Measurements from ENCODE around the gene SIK1.
"Not testable (repeated sequence)": the region's sequence is repeated elsewhere in the genome, so short reads cannot be mapped to it uniquely, and the experiment has no call there.

Gene SIK1

DNA sequence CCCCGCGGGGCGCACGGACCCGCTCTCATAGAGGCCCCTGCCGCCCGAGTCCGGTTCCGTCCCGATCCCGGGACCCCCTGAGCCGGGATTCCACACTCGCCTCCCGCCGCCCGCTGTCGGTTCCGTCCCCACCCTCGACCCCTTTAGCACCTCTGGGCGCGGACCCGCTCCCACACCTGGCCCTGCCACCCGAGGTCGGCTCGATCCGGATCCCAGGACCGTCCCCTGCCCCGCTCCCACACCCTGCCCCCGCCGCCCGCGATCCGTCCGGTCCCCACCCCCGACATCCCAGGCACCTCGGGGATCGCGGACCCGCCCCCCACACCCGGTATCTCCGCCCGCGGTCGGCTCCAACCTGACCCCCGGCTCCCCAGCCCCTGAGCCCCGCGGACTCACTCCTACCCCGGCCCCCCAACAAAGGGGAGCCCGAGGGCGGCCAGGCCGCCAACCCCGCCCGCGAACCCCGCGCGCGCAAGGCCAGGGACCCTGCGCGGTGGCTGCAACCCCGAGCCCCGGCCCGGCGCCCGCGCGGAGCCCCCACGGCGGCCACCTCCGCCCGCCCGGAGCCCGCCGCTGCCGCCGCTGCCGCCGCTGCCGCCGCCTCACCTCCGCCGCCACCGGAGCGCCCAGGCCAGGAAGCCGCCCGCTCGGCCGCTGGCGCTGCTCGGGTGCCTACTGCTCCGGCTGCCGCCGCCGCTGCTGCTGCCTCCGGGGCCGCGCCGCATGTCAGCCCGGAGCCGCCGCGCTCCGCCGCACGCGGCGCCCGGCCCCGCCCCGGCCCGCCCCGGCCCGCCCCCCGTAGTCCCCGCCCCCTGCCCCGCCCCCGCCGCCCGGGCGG, at the start of gene SIK1:
TSS of gene SIK1 (minus strand) at position 728 of the 838 bp plus-strand sequence. CDS start 953 bp downstream, outside the sequence.
- not testable (repeated sequence) for DNase-seq (ENCODE audit: low read depth in 2 of 2)

DNA sequence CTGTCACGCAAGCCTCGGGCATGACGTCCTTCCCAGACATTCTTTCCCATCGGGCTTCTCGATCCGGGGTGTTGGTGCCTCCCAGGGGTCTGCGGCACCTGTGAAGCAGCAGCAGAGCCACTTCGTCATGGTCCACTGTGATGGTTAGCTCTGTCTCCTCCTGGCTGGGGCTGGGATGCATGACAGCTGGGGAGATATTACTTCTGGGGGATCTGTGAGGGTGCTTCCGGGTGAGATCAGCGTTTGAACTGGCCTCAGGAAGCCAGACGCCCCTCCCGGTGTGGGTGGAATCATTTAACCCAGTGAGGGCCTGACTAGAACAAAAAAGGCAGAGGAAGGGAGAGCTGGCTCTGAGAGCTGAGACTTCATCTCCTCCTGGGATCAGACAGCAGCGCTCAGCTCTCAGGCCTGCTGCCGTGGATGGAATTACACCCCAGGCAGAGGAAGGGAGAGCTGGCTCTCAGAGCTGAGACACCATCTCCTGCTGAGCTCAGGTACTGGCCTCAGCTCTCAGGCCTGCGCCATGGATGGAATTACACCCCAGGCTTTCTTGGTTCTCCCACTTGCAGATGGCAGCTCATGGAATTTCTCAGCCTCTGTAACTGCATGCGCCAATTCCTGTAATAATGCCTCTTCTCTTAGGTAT, 44.8 kb upstream of the SIK1 start:
- not testable (repeated sequence) for DNase-seq (ENCODE audit: low read depth in 2 of 2)

DNA sequence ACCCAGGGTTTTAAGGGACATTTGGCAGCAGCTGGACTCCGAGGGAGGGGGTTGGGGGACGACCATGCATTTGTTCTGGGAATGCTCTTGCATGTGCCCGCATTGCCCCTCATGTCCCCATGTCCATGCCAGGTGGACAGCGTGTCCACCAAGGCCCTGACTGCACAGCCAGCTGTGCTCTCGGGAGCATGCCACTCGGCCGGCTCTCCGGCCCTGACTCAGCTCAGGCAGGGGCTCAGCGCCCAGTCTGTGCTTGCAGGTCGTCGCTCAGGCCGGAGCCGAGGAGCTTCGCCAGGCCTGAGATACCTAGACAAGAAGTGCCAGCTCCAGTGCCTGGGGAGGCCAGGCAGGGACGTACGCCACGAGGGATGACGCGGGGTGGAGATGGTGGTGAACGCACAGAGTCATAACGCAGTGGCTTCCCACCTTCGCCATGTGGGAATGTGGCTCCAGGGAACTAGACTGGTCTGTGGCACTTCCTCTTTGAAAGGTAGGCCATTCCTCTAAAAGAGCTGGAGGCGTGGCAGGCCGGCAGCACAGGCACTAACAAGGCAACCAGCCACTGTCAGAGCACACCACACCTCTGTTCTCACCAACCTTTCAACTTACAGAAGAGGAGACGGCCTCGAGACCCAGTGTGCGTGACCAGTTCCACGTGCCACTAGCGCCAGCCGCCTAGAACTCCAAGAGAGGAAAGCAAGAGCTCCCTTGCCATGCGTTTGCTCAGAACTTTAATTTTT, 43.0 kb upstream of the SIK1 start:
- not testable (repeated sequence) for DNase-seq (ENCODE audit: low read depth in 2 of 2)

DNA sequence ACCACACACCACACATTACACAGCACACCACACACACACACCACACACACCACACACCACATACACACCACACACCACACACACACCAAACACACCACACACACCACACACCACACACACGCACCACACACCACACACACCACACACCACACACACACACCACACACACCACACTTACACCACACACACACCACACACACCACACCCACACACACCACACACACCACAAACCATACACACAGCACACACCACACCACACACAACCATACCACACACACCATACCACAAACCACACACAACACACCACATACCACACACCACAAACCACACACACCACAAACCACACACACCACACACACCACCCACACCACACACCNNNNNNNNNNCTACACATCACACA, 40.9 kb upstream of the SIK1 start:
- DNase-seq (ENCODE audit: low read depth in 2 of 2): no peak

DNA sequence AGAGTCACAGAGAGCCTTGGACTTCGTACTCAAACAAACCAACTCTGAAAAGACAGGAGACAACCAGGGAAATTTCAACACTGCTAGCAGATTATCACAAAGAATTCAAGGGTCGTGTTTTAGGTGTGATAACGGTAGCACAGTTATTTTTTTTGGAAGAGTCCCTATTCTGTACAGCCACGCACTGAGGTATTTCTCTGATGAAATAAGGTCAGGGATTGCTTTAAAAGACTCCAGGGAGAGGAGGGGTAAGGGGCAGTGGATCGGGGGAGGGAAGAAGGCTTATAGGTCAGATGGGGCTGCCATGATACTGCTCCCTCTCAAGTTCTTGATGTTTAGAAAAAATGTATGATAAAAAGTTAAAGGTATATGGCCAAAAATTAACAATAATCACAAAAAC, 38.2 kb upstream of the SIK1 start:
- not testable (repeated sequence) for DNase-seq (ENCODE audit: low read depth in 2 of 2)

DNA sequence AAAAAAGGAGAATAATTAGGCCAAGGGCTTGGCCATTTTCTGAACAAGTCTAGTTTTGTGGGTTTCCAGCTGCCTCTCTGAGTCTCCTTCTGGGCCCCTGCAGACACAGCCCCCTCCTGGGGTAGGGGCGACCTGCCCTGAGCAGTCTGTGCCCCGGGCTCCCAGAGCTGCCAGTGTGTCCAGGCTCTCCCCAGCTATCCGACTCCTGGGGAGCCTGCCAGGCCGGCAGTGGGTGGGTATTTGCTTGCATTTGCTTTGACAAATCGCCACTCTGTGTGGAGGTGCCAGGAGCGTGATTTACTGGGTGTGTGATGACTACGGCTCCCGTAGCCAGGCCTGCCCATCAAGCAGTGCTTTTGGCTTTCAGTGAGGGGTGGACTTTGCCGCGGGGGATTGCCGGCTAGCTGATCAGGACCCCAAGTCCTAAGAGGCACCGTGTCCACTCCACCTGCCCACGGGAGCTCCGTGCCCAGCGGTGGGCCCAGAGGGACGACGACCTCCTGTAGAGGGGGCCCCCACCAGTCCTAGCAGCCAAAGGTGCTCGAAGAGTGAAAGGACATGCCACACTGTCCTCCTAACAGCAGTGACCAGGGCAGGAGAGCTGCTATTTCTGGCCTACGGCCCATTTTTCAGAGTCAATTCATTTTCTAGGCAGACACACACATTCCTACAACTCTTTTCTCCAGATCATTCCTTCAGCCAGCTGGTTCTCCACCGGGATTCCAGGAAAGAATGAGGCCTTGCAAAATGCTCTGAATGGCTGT, 36.7 kb upstream of the SIK1 start:
- DNase-seq (ENCODE audit: low read depth in 2 of 2): not testable (repeated sequence)

DNA sequence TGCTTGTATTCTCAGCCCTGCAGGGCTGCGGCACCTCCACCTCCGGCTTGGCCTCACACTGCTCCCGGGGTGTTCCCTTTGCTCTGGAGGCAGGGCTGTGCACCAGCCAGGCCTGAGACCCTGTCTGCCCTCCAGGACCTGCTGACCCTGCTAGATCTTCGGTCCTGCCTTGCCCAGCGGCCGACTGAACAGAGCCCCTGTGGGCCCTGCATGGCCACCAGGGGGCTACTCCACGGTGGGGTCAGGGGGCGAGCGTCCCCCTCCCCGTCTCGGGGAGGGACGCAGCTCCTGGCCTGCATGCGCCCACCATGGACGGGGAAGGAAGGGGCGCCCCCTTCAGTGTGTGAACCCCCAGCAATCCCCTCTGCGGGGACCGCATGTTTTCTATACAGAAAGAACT, 36.0 kb upstream of the SIK1 start:
- DNase-seq (ENCODE audit: low read depth in 2 of 2): not testable (repeated sequence)

DNA sequence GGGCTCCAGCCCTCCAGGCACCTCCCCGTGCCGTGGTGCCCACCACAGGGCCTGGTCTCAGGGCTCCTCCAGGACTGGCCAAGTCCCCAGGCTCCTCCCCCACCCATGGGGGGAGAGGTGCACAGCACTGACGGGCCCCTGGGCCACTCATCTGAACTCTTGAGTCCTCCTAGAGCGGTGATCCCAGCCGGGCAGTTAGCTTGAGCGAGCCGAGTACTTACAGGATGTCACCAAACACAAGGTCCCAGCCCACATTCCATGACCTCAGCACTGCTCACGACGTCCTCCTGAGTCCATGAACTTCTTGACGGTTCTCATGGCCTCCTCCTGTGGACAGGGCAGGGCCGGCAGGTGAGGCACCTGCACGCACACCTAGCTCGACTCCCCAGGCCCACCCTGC, 33.5 kb upstream of the SIK1 start:
- DNase-seq (ENCODE audit: low read depth in 2 of 2): not testable (repeated sequence)

DNA sequence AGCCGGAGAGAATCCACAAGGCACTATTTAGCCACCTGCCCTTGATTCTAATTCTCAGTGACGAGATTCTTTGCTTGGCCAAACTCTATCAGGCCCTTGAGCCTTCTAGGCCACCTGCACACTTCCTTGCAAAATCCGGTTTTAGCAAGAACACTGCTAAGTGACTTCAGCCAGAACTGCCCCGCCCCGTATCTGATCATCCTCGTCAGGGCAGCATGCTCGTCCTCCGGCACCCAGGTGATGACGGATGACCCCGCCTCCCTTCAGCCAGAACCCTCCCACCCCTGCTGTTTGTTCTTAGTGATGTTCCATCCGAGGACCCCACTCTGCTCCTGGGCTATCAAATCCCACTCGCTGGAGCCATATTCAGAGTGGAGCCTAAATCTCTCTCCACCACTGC, 32.1 kb upstream of the SIK1 start:
- not testable (repeated sequence) for DNase-seq (ENCODE audit: low read depth in 2 of 2)

DNA sequence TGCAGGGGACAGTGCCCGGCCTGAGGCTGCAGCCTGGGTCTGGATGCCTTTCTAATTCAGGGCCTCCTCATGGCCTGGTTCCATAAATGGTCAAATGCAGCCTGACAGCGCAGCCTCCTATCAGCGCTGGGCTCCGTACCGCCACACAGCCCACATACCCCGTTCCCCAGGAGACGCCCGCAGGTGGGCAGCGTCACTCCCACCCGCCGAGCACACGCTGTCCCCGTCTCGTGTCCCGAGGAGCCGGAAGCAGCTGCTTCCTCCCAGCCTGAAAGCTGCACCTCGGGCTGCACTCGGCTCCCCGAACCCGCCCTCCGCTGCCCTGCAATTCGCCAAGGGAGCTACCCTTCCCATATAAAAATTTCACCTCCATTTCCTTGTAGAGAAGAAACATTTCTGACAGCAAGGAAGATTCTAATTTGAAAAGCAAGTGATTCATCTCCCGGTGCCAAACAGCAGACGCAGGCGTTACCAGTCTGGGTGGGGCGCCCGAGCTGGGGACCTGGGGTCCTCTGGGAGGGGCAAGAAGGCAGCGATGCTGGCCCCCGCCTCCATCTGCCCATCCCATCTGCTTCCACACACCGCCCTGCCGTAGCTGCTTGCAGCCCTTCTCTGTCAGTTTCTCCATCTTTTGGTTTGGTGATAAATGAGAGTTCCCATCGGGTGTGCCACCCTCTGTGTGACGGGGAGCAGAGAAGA, 29.8 kb upstream of the SIK1 start:
- not testable (repeated sequence) for DNase-seq (ENCODE audit: low read depth in 2 of 2)

DNA sequence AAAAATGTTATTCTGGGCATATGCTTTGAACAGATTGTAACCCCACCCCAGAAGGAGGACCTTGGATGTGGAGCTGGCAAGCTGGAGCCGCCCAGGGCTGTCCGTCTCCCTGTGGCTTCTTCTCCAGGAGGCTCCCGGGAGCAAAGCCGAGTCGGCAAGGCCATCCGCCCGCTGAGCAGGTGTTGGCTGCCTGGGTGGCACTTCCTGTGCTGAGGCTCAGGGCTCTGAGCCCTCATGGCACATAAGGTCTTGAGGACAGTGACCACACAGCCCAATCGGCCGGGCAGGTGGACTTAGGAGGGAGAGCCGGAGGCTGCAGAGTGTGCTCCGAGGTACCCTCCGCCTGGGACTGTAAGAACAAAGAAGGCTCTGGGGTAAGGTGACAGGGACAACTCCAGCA, 28.8 kb upstream of the SIK1 start:
- not testable (repeated sequence) for DNase-seq (ENCODE audit: low read depth in 2 of 2)

DNA sequence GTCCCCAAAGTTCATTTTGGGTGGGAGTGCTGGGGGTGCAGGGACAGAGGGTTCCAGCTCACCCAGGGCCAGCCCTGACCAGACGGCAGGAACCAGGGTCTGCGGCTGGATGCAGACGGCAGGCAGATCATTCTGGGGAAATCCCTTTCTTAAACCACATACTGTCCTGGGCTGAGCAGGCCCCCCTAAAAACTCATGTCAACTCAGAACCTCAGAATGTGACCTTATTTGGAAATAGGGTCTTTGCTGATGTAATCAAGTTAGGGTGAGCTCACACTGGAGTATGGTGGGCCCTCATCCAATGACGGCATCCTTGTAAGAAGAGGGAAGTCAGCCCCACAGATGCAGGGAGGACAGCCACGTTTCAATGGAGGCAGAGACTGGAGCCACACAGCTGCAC, 27.2 kb upstream of the SIK1 start:
- DNase-seq (ENCODE audit: low read depth in 2 of 2): not testable (repeated sequence)

DNA sequence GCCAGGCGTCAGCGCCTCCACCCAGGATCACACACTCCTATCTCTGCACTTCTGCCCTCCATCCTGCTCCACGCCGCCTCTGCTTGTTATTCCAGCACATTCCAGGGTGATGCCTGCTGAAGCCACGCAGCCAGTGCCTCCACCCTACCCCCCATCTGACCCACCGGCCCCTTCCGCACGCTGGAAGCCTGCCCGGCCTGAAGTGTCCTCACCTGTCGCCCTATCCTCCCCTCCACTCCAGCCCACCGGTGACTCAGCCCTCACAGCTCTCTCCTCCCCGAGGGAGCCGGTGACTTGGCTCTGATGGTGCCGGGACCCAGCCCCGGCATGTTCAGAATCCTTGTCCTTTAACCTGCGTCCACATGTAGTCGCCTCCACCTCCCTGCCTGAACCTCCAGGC, 24.9 kb upstream of the SIK1 start:
- DNase-seq (ENCODE audit: low read depth in 2 of 2): not testable (repeated sequence)

DNA sequence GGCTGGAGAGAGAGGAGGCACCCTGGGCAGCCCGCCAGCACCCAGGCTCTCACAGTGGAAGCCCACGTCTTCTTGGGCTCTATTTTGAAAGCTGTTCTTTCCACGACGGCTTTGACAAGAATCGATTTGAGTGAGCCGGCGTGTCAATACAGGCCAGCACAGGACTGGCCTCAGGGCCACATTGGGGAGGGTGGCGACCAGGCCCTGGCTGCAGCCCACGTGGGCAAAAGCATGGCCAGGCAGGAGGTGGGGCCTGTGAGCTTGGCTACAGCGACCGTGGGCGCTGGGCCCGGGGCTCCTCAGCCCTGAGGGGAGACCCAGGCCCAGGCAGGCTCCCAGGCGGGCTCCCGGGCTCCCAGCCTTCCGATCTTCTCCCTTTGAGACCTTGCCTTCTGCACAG, 23.4 kb upstream of the SIK1 start:
- DNase-seq (ENCODE audit: low read depth in 2 of 2): not testable (repeated sequence)

DNA sequence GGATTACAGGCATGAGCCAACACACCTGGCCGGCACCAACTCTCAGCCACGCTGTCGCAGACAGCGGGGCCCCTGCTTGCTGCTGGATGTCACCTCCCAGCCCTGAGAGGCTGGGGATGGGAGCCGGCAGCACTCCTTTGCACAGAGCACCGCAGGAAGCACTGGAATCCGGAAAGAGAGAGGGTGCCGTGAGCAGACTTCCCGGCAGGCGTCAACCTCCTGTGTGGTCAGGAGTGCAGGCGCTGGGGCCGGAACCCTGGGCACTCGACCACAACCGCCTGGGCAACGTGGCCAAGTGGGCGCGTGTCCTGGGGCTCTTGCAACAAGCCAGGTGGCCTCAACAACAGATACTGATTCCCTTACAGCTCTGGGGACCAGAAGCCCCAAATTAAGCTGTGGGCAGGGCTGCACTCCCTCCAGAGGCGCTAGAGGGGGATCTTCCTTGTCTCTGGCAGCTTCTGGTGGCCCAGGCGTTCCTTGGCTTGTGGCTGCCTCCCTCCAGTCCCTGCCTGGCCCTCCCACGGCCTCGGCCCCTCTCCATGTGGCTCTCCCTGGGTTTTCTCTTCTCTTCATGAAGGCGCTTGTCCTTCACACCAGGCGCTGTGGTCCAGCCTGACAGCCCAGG, 20.5 kb upstream of the SIK1 start:
- DNase-seq (ENCODE audit: low read depth in 2 of 2): not testable (repeated sequence)

DNA sequence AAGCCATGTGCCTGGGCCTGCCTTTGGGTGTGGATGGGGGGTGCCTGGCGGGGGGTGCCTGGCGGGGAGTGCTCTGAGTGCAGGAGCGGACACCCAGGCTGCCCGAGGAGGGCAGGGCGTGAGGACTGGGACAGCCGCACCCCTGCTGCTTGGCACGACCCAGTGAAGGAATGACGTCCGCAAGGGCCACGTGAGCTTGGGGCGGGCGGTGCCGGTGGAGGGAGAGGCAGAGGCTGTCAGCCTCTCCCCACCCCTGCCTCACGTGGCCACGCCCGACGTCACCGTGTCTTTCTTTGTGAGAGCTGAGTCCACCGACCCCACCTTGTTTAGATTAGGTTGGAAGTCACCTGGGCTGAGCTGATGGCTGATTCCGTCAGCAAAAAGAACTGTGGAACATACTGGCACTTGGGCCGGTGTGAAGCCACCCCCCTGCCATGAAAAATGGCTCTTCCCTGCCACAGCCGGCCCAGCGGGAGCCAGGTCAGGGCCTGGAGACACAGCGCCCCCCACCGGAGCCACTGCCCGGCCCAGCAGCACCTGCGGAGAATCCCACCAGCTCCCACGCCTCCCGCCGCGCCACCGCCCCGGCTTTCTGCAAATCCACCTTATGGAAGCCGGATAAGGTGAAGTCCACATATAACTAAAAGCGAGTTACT, 19.5 kb upstream of the SIK1 start:
- not testable (repeated sequence) for DNase-seq (ENCODE audit: low read depth in 2 of 2)

DNA sequence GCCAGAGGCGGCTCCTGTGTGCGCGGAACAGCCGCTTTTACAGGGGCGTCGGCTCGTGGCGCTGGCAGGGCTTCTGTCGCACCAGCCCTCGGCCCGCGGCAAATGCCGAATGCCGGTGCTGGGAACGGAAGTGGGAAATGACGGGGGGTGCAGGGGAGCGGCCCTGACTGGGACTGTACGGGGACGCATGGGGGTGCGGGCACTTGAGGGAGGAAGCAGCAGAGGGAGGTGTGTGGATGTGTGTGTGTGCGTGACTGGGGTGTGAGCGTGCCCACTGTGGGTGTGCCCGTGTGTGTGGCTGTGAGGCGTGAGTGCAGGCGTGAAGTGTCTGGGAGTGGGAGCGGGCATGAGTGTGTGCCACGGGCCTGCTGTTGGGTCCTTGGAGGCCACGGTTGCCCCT, 17.6 kb upstream of the SIK1 start:
- DNase-seq (ENCODE audit: low read depth in 2 of 2): not testable (repeated sequence)

DNA sequence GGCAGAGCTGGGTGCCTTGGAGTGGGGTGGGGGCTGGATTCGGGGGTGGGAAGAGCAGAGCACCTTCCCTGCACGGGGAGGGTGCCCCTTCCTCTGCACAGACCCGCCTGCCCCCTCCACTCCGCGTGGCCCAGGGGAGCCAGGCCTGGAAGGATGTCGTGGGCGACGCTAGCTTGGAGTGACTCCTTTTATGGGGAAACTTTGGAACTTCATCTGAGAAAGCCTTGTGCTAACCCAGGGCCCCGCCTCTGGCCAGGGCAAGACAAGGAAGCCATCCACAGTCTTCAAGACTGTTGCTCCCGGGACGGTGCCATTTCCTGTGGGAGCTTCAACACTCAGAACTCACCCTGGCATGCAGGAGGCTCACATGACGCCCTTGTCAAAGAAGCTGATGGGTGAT, 15.6 kb upstream of the SIK1 start:
- DNase-seq (ENCODE audit: low read depth in 2 of 2): not testable (repeated sequence)

DNA sequence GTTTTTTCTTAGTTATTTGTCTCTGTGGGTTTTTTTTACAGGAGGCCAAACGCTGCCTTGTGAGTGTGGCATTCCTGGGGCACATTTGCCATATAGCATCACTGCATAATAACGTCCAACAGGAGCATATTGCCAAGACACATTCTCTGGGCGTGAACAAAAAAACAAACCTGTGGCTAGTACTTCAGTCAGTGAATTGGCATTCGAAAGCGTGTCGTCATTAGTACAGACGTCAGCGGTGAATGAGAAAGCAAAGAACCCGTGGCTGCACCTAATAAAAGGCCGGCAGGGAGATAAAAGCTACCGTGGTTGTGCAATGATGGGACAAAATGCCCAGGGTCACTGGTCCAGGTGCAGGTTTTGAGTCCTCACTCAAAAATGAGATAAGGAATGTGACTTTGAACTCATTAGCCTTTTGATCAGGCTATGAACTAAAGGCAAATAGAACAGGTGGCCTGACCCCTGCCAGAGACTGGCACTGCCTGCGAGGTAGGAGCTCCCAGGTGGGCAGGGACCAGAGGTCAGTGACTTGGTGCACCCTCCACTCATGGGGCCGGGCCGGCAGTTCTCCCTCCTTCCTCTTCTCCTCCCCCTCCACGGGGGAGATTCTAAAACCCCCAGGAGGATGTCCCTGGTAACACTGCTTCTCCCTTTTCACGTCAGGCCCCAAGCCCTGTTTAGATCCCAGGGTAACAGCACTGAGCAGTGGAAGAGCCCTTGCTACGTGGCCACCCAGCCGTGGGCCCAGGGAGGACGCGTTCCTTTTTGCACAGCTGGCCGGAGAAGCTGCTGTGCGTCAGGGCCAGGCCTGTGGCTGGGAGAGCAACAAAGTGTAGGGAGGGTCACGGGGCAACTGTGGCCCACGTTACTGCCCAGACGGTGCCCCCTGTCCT, 14.2 kb upstream of the SIK1 start:
- DNase-seq (ENCODE audit: low read depth in 2 of 2): not testable (repeated sequence)
